Measurements from ENCODE around the gene SLC9A4. TPM values are rescaled to one million over a fixed set of nuclear protein-coding genes. Genes with fewer than 3 reads are reported as not detected.

SLC9A4 gene
- total and polyA plus RNA-seq, 9 of the 15 experiments (the other 6 are each of a cell fraction or from before 2014, with no cell fraction given): 0.04 to 0.15 (median 0.04) TPM; not detected in 5

DNA sequence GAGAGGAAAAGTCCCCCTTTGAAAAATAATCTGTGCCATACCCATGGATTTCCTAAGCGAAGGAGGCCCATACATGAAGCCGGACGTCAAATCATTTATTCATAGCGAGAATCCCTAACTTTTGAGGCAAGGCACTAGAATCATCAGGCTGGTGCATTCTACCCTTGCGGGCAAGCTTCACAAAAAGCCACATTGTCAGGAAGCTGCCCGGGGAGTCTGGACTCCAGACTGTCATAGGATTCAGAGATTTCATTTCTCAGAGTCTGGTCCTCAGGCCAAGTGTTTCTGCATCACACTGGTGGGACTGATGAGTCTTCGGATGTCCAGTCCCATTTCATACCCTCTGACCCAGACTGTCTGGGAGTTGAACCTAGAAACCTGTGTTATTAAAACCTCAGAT, 8.9 kb downstream of the SLC9A4 start (continued):
- TF ChIP-seq, protein P1, sequence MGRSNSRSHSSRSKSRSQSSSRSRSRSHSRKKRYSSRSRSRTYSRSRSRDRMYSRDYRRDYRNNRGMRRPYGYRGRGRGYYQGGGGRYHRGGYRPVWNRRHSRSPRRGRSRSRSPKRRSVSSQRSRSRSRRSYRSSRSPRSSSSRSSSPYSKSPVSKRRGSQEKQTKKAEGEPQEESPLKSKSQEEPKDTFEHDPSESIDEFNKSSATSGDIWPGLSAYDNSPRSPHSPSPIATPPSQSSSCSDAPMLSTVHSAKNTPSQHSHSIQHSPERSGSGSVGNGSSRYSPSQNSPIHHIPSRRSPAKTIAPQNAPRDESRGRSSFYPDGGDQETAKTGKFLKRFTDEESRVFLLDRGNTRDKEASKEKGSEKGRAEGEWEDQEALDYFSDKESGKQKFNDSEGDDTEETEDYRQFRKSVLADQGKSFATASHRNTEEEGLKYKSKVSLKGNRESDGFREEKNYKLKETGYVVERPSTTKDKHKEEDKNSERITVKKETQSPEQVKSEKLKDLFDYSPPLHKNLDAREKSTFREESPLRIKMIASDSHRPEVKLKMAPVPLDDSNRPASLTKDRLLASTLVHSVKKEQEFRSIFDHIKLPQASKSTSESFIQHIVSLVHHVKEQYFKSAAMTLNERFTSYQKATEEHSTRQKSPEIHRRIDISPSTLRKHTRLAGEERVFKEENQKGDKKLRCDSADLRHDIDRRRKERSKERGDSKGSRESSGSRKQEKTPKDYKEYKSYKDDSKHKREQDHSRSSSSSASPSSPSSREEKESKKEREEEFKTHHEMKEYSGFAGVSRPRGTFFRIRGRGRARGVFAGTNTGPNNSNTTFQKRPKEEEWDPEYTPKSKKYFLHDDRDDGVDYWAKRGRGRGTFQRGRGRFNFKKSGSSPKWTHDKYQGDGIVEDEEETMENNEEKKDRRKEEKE (IDR thresholded peaks at IDR 0.05; ENCODE audit: borderline replicate concordance in 1 of 2, control insufficient read depth in 1 of 2, low read depth in 2 of 2, low read length in 1 of 2): no peak
- TF ChIP-seq IFI16 (CRISPR knock-in tag; IDR thresholded peaks at IDR 0.05): no peak
- TF ChIP-seq MAZ (CRISPR knock-in tag; conservative IDR thresholded peaks at IDR 0.05 in 1 of 2, IDR thresholded peaks at IDR 0.05 in 1 of 2): no peak
- no peak for TF ChIP-seq DDX20 (tag; IDR thresholded peaks at IDR 0.05; ENCODE audit: low read depth)

DNA sequence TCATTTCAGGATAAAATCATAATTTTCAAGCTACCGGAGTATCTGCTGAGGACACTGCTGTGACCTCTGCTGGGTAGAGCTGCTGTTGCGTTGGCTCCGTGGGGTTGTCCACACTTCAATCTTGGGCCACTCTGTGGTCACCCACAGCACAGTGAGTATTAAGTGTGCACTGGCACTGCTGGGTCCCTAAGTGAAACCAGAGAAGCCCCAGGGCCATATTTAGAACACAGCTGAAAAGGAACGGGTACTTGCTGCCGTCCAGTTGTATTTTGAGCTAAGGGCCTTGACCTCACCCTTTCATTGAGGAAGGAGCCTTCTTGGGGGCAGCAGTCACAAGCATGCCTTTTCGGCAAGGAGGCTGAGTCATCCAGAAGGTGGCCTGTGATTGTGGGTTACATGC, 10.1 kb downstream of the SLC9A4 start:
- peak in 1 of 4 experiments; percentile 10 for DNase-seq (ENCODE audit: extremely low read depth in 1 of 4, low spot score in 3 of 4)
- ATAC-seq: peak; percentile 28; the same call in 1 of the 3 replicates
- 16% methylated on average over 6 of the region's 6 CpGs for WGBS (ENCODE audit: insufficient coverage, low coverage, missing lambda C conversion rate)
- no peak overlapping the region for H3K9ac ChIP-seq (ENCODE audit: insufficient read depth in 1 of 2, low read depth in 2 of 2, low read length in 2 of 2)
- no peak overlapping the region for H2AFZ ChIP-seq (ENCODE audit: low read depth, low read length)
- H3K9me3 ChIP-seq (replicated peaks; ENCODE audit: control insufficient read depth, insufficient read depth, low read depth, low read length): no peaks in the 10 kb centered on the region
- H3K79me2 ChIP-seq (ENCODE audit: control insufficient read depth, insufficient read depth, low read length): no peaks in the 10 kb centered on the region
- FAIRE-seq: no peak
- peaks cover 0 to 9% of the 10 kb centered on the region in 2 experiments; a peak in 4 of 5 replicates for H3K4me1 ChIP-seq (replicated peaks in 1 of 2; ENCODE audit: control insufficient read depth in 2 of 2, insufficient read depth in 2 of 2, low read length in 2 of 2)
- peak; percentile 26; the same call in 1 of the 2 replicates for TF ChIP-seq JUND (IDR thresholded peaks at IDR 0.05; ENCODE audit: borderline replicate concordance, low read depth, low read length)
- TF ChIP-seq JUND (tag; IDR thresholded peaks at IDR 0.05; ENCODE audit: borderline replicate concordance, low read depth, low read length): no peak
- TF ChIP-seq ZNF436 (CRISPR knock-in tag; IDR thresholded peaks at IDR 0.05): no peak
- TF ChIP-seq NELFE (IDR thresholded peaks at IDR 0.05; ENCODE audit: insufficient read depth, insufficient read length): no peak
- TF ChIP-seq, protein P2, sequence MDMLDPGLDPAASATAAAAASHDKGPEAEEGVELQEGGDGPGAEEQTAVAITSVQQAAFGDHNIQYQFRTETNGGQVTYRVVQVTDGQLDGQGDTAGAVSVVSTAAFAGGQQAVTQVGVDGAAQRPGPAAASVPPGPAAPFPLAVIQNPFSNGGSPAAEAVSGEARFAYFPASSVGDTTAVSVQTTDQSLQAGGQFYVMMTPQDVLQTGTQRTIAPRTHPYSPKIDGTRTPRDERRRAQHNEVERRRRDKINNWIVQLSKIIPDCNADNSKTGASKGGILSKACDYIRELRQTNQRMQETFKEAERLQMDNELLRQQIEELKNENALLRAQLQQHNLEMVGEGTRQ (CRISPR knock-in tag; IDR thresholded peaks at IDR 0.05): no peak
- TF ChIP-seq PCBP1 (IDR thresholded peaks at IDR 0.05; ENCODE audit: low read depth, low read length, poor library complexity, severe bottlenecking): no peak
- no peak for TF ChIP-seq GTF2F1 (IDR thresholded peaks at IDR 0.05; ENCODE audit: low read depth, low read length)
- TF ChIP-seq, protein P3, sequence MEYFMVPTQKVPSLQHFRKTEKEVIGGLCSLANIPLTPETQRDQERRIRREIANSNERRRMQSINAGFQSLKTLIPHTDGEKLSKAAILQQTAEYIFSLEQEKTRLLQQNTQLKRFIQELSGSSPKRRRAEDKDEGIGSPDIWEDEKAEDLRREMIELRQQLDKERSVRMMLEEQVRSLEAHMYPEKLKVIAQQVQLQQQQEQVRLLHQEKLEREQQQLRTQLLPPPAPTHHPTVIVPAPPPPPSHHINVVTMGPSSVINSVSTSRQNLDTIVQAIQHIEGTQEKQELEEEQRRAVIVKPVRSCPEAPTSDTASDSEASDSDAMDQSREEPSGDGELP (CRISPR knock-in tag; IDR thresholded peaks at IDR 0.05; ENCODE audit: borderline replicate concordance): no peak
- 0 out of 2 replicates have a peak, but pooled peaks have one; percentile 5 for TF ChIP-seq NFE2 (IDR thresholded peaks at IDR 0.05; ENCODE audit: low read depth)
- TF ChIP-seq, protein P4, sequence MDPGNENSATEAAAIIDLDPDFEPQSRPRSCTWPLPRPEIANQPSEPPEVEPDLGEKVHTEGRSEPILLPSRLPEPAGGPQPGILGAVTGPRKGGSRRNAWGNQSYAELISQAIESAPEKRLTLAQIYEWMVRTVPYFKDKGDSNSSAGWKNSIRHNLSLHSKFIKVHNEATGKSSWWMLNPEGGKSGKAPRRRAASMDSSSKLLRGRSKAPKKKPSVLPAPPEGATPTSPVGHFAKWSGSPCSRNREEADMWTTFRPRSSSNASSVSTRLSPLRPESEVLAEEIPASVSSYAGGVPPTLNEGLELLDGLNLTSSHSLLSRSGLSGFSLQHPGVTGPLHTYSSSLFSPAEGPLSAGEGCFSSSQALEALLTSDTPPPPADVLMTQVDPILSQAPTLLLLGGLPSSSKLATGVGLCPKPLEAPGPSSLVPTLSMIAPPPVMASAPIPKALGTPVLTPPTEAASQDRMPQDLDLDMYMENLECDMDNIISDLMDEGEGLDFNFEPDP (CRISPR knock-in tag; IDR thresholded peaks at IDR 0.05): no peak
- no peaks in the 10 kb centered on the region for H3K36me3 ChIP-seq (ENCODE audit: control insufficient read depth, insufficient read depth, low read length)
- no TSS peak for BruUV-seq (replicated peaks)
- H4K20me1 ChIP-seq (replicated peaks; ENCODE audit: control insufficient read depth, insufficient read depth, low read length): no peaks in the 10 kb centered on the region
- H3K9me1 ChIP-seq (ENCODE audit: control insufficient read depth, insufficient read depth, low read length): no peaks in the 10 kb centered on the region
- peaks cover 6 to 34% of the 10 kb centered on the region in 2 experiments for H3K27me3 ChIP-seq (ENCODE audit: control insufficient read depth in 2 of 2, insufficient read depth in 2 of 2, low read length in 2 of 2)
- no peak overlapping the region for H3K4me2 ChIP-seq (ENCODE audit: insufficient read depth, low read length)
- H3K4me3 ChIP-seq: no peak overlapping the region
- intact Hi-C loops (cut with micrococcal nuclease) (no loop called here), in situ Hi-C loops (cut with MboI) (no loop called here)
- ChIA-PET POLR2A (interaction anchor here (1.5 kb wide), 1 partner anchor 8 kb away, joined by 3 read pairs; no protein-coding TSS in a partner anchor), CTCF (ENCODE audit: low intra/inter-chr PET ratio) (no interaction called here)
- H3K27ac ChIP-seq (ENCODE audit: extremely low read depth, low read depth, low read length): no peak overlapping the region

All from K562 (cell line).